RWPE1 (cell line): ENCODE measurements around the gene FAM114A1.

Experiments used
- CTCF ChIA-PET: fragments of 350-600 bp; sonication (Branson Sonifier 250); formaldehyde crosslinking; extraction: SDS; loops from one replicate; lab custom pipeline; 2021; lab: Yijun Ruan, JAX
- POLR2A ChIA-PET: fragments of 400-600 bp; formaldehyde crosslinking; extraction: SDS; loops from one replicate; lab custom pipeline; 2020; ENCODE audit warnings: antibody characterized with exemption; ENCODE audit not compliant: low non-redundant PET; lab: Yijun Ruan, JAX
- DNase-seq: peaks from one replicate; pipeline ENCODE4 v3.0.0; 2012; ENCODE audit warnings: low spot score
- H3K27ac ChIP-seq: fragments of 450-650 bp; 2 replicates; pipeline ENCODE4 v1.5.1; 2017
- TF ChIP-seq, protein P1 (sequence below): fragments of 450-650 bp; conservative IDR thresholded peaks from 2 replicates; pipeline ENCODE4 v1.5.1; 2017; ENCODE audit warnings: low read depth, mild to moderate bottlenecking

The FAM114A1 gene

DNA sequence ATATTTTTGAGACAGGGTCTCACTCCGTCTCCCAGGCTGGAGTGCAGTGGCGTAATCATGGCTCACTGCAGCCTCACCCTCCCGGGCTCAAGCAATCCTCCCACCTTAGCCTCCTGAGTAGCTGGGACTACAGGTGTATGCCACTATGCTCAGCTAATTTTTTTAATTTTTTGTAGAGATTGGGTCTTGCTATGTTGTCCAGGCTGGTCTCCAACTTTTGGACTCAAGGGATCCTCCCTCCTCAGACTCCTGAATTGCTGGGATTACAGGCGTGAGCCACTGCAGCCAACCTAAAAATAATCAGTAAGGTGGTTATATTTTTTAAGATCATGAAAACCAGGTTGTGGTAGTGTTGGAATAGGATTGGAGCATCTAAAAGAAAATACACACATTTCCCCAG is 126.5 kb downstream of the FAM114A1 start:
- DNase-seq: no peak
- H3K27ac ChIP-seq: no peak overlapping the region
- ChIA-PET CTCF (interaction anchor here (0.7 kb wide), 1 partner anchor 128 kb away, joined by 3 read pairs; no protein-coding TSS in a partner anchor), POLR2A (no interaction called here)
- TF ChIP-seq, protein P1, sequence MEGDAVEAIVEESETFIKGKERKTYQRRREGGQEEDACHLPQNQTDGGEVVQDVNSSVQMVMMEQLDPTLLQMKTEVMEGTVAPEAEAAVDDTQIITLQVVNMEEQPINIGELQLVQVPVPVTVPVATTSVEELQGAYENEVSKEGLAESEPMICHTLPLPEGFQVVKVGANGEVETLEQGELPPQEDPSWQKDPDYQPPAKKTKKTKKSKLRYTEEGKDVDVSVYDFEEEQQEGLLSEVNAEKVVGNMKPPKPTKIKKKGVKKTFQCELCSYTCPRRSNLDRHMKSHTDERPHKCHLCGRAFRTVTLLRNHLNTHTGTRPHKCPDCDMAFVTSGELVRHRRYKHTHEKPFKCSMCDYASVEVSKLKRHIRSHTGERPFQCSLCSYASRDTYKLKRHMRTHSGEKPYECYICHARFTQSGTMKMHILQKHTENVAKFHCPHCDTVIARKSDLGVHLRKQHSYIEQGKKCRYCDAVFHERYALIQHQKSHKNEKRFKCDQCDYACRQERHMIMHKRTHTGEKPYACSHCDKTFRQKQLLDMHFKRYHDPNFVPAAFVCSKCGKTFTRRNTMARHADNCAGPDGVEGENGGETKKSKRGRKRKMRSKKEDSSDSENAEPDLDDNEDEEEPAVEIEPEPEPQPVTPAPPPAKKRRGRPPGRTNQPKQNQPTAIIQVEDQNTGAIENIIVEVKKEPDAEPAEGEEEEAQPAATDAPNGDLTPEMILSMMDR: no peak
